Measurements from ENCODE around the gene MIGA2. TPM values are rescaled to one million over a fixed set of nuclear protein-coding genes. Genes with fewer than 3 reads are reported as not detected.

The MIGA2 gene
- total RNA-seq, 1 experiment from 2014 or later: 23.7 TPM

GRCh38 chr9:129033216-129033615 lies 3.2 kb upstream of the MIGA2 start:
- no peak for TF ChIP-seq ZNF274 (IDR thresholded peaks at IDR 0.05; ENCODE audit: low read depth, low read length)
- no peak for TF ChIP-seq CBX3 (IDR thresholded peaks at IDR 0.05; ENCODE audit: low read depth)
- TF ChIP-seq, protein P1, sequence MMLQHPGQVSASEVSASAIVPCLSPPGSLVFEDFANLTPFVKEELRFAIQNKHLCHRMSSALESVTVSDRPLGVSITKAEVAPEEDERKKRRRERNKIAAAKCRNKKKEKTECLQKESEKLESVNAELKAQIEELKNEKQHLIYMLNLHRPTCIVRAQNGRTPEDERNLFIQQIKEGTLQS (IDR thresholded peaks at IDR 0.05): no peak
- no peak for TF ChIP-seq MAX (IDR thresholded peaks at IDR 0.05)
- no peak for TF ChIP-seq EGR1 (IDR thresholded peaks at IDR 0.05; ENCODE audit: low read depth)
- no peak for TF ChIP-seq RAD21 (IDR thresholded peaks at IDR 0.05; ENCODE audit: low read depth)
- TF ChIP-seq FOSL1 (IDR thresholded peaks at IDR 0.05; ENCODE audit: low read depth): no peak
- TF ChIP-seq POLR2A (IDR thresholded peaks at IDR 0.05; ENCODE audit: borderline replicate concordance, extremely low read depth, insufficient read depth, insufficient read length): no peak
- TF ChIP-seq, protein P2, sequence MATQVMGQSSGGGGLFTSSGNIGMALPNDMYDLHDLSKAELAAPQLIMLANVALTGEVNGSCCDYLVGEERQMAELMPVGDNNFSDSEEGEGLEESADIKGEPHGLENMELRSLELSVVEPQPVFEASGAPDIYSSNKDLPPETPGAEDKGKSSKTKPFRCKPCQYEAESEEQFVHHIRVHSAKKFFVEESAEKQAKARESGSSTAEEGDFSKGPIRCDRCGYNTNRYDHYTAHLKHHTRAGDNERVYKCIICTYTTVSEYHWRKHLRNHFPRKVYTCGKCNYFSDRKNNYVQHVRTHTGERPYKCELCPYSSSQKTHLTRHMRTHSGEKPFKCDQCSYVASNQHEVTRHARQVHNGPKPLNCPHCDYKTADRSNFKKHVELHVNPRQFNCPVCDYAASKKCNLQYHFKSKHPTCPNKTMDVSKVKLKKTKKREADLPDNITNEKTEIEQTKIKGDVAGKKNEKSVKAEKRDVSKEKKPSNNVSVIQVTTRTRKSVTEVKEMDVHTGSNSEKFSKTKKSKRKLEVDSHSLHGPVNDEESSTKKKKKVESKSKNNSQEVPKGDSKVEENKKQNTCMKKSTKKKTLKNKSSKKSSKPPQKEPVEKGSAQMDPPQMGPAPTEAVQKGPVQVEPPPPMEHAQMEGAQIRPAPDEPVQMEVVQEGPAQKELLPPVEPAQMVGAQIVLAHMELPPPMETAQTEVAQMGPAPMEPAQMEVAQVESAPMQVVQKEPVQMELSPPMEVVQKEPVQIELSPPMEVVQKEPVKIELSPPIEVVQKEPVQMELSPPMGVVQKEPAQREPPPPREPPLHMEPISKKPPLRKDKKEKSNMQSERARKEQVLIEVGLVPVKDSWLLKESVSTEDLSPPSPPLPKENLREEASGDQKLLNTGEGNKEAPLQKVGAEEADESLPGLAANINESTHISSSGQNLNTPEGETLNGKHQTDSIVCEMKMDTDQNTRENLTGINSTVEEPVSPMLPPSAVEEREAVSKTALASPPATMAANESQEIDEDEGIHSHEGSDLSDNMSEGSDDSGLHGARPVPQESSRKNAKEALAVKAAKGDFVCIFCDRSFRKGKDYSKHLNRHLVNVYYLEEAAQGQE (IDR thresholded peaks at IDR 0.05; ENCODE audit: low read depth): no peak
- no peak for TF ChIP-seq CTCF (IDR thresholded peaks at IDR 0.05 in 2 of 3, conservative IDR thresholded peaks at IDR 0.05 in 1 of 3; ENCODE audit: borderline replicate concordance in 1 of 3, insufficient read depth in 1 of 3, low read depth in 2 of 3, low read length in 2 of 3)
- no peak for TF ChIP-seq ZBTB33 (IDR thresholded peaks at IDR 0.05; ENCODE audit: extremely low read depth, insufficient replicate concordance, low read length)
- no peak for TF ChIP-seq POLR2AphosphoS5 (IDR thresholded peaks at IDR 0.05; ENCODE audit: low read depth, low read length)
- no peak for TF ChIP-seq ELF1 (IDR thresholded peaks at IDR 0.05; ENCODE audit: borderline replicate concordance, low read depth)
- no peak for TF ChIP-seq ZFX (IDR thresholded peaks at IDR 0.05)
- no peak for TF ChIP-seq YY1 (IDR thresholded peaks at IDR 0.05; ENCODE audit: extremely low read depth, insufficient replicate concordance, low read depth, low read length)
- TF ChIP-seq EZH2 (IDR thresholded peaks at IDR 0.05): no peak
- no peak for TF ChIP-seq CEBPB (IDR thresholded peaks at IDR 0.05; ENCODE audit: low read depth)
- TF ChIP-seq SP1 (IDR thresholded peaks at IDR 0.05; ENCODE audit: low read depth): no peak
- no peak for TF ChIP-seq SIN3A (IDR thresholded peaks at IDR 0.05; ENCODE audit: low read depth)
- no peak for TF ChIP-seq TCF7L2 (IDR thresholded peaks at IDR 0.05; ENCODE audit: borderline replicate concordance, extremely low read depth, insufficient read depth, insufficient read length)
- H3K9me3 ChIP-seq (ENCODE audit: control insufficient read depth in 1 of 2, insufficient read depth in 1 of 2, low read depth in 1 of 2, low read length in 2 of 2): no peaks in the 10 kb centered on the region

More at GRCh38 chr9:129033216-129033615, 3.2 kb upstream of the MIGA2 start:
- ChIA-PET CTCF (no interaction called here), POLR2A (no interaction called here), RAD21 (ENCODE audit: low non-redundant PET in 1 of 2, low total read pairs in 2 of 2, uncharacterized antibody in 2 of 2, unreplicated experiment in 2 of 2) (no interaction called here)
- DNase-seq (ENCODE audit: low read depth, low spot score) (no peak), ATAC-seq (no peak)
- intact Hi-C loops (cut with micrococcal nuclease): no loop called here
- Histone ChIP-seq H3K79me2 (ENCODE audit: insufficient read depth, low read length) (peaks cover 5% of the 10 kb centered on the region; the same call in 1 of the 2 replicates), H3K4me1 (ENCODE audit: control insufficient read depth in 1 of 2, insufficient read depth in 2 of 2, low read length in 2 of 2) (peaks cover 15 to 26% of the 10 kb centered on the region in 2 experiments; a peak in 3 of 4 replicates), H3K27ac (ENCODE audit: low read depth, low read length) (no peak overlapping the region), H4K20me1 (ENCODE audit: insufficient read depth) (no peaks in the 10 kb centered on the region), H3K9ac (ENCODE audit: low read length) (no peak overlapping the region), H3K36me3 (ENCODE audit: control insufficient read depth in 1 of 2, insufficient read depth in 2 of 2, low read length in 2 of 2) (no peaks in the 10 kb centered on the region), H3K4me2 (ENCODE audit: low read length) (no peak overlapping the region), H3K27me3 (ENCODE audit: insufficient read depth, low read length) (no peaks in the 10 kb centered on the region), H2AFZ (ENCODE audit: low read depth, low read length, poor library complexity, severe bottlenecking) (no peak overlapping the region), H3K9me2 (ENCODE audit: insufficient read depth) (no peaks in the 10 kb centered on the region), H3K4me3 (replicated peaks in 1 of 2; ENCODE audit: low read depth in 1 of 2, low read length in 2 of 2) (no peak overlapping the region)
- BruUV-seq (replicated peaks): no TSS peak
